Mesenchymal stem cell (in vitro differentiated cells and primary cell): ENCODE results near the gene ERC2.
A peak's percentile ranks its signal among the peaks of the same experiment; 100 is the strongest.

Experiments used
- DNase-seq: peaks from one replicate; pipeline ENCODE4 v3.0.0-alpha.2; 2013
- H2AFZ ChIP-seq: one replicate; pipeline ENCODE4 v1.6.1; 2013; ENCODE audit warnings: low read depth, mild to moderate bottlenecking, control low read depth, inconsistent platforms, low read length, moderate library complexity
- H2AK5ac ChIP-seq: 2 replicates; pipeline ENCODE4 v1.6.1; 2013; ENCODE audit warnings: low read length, moderate library complexity, mild to moderate bottlenecking, inconsistent platforms; ENCODE audit not compliant: severe bottlenecking
- H2BK120ac ChIP-seq: one replicate; pipeline ENCODE4 v1.6.1; 2013; ENCODE audit warnings: low read depth, mild to moderate bottlenecking, inconsistent platforms, low read length, moderate library complexity
- H2BK12ac ChIP-seq, 2 experiments: one replicate each; pipeline ENCODE4 v1.6.1; 2013; ENCODE audit warnings: inconsistent platforms in 2 of 2, low read length in 2 of 2, mild to moderate bottlenecking in 2 of 2, moderate library complexity in 2 of 2, control low read depth in 1 of 2
- H2BK15ac ChIP-seq: one replicate; pipeline ENCODE4 v1.6.1; 2013; ENCODE audit warnings: mild to moderate bottlenecking, low read depth, inconsistent platforms; ENCODE audit not compliant: poor library complexity, severe bottlenecking
- H2BK5ac ChIP-seq: 2 replicates; pipeline ENCODE4 v1.6.1; 2013; ENCODE audit warnings: low read depth, mild to moderate bottlenecking, low read length, control low read depth, inconsistent platforms; ENCODE audit not compliant: poor library complexity, severe bottlenecking
- H3K14ac ChIP-seq, 2 experiments: one replicate each; pipeline ENCODE4 v1.6.1; 2013; ENCODE audit warnings: inconsistent platforms in 2 of 2, low read length in 2 of 2, control low read depth in 1 of 2, mild to moderate bottlenecking in 1 of 2, moderate library complexity in 1 of 2
- H3K18ac ChIP-seq, 2 experiments: one replicate each; pipeline ENCODE4 v1.6.1; 2013; ENCODE audit warnings: inconsistent platforms in 2 of 2, low read length in 2 of 2, control low read depth in 1 of 2, low read depth in 1 of 2, mild to moderate bottlenecking in 1 of 2
- H3K23ac ChIP-seq, 2 experiments: one replicate each; pipeline ENCODE4 v1.6.1; 2013; ENCODE audit warnings: inconsistent platforms in 2 of 2, low read length in 2 of 2, mild to moderate bottlenecking in 2 of 2, moderate library complexity in 2 of 2, control low read depth in 1 of 2
- H3K27ac ChIP-seq: 2 replicates; pipeline ENCODE4 v1.5.1; 2013; ENCODE audit warnings: mild to moderate bottlenecking, moderate library complexity, low read length, control low read depth, inconsistent platforms; ENCODE audit not compliant: poor library complexity, severe bottlenecking
- H3K27me3 ChIP-seq, 2 experiments: 2 replicates each; pipeline versions ENCODE4 v1.6.1 to v1.7.0; 2013; ENCODE audit warnings: low read length in 2 of 2, mild to moderate bottlenecking in 2 of 2, moderate library complexity in 2 of 2, control low read depth in 1 of 2, inconsistent platforms in 1 of 2; ENCODE audit not compliant: control insufficient read depth in 1 of 2, insufficient read depth in 1 of 2
- H3K36me3 ChIP-seq, 2 experiments: 2 replicates each; pipeline versions ENCODE4 v1.6.1 to v1.7.0; 2013; ENCODE audit warnings: low read length in 2 of 2, control low read depth in 1 of 2, inconsistent platforms in 1 of 2, low read depth in 1 of 2, mild to moderate bottlenecking in 1 of 2; ENCODE audit not compliant: insufficient read depth in 2 of 2, control insufficient read depth in 1 of 2
- H3K4ac ChIP-seq, 2 experiments: one replicate each; pipeline ENCODE4 v1.6.1; 2013; ENCODE audit warnings: inconsistent platforms in 2 of 2, low read length in 2 of 2, mild to moderate bottlenecking in 2 of 2, moderate library complexity in 2 of 2, control low read depth in 1 of 2, low read depth in 1 of 2
- H3K4me1 ChIP-seq: 2 replicates; pipeline ENCODE4 v1.6.1; 2013; ENCODE audit warnings: low read depth, low read length, control low read depth; ENCODE audit not compliant: control insufficient read depth, insufficient read depth
- H3K4me2 ChIP-seq: 2 replicates; pipeline ENCODE4 v1.6.1; 2013; ENCODE audit warnings: low read length, mild to moderate bottlenecking, inconsistent platforms; ENCODE audit not compliant: poor library complexity, severe bottlenecking
- H3K4me3 ChIP-seq, 2 experiments: 2 replicates each; pipeline versions ENCODE4 v1.5.1 to v1.7.0; 2013; ENCODE audit warnings: low read length in 2 of 2, mild to moderate bottlenecking in 2 of 2, control low read depth in 1 of 2, low read depth in 1 of 2; ENCODE audit not compliant: insufficient read depth in 1 of 2
- H3K79me1 ChIP-seq: replicated peaks from 2 replicates; pipeline ENCODE4 v1.6.1; 2013; ENCODE audit warnings: mild to moderate bottlenecking, control low read depth, low read length, inconsistent platforms; ENCODE audit not compliant: poor library complexity, severe bottlenecking
- H3K9ac ChIP-seq: 2 replicates; pipeline ENCODE4 v1.7.0; 2013; ENCODE audit warnings: mild to moderate bottlenecking, low read length, moderate library complexity
- H3K9me3 ChIP-seq: 2 replicates; pipeline ENCODE4 v1.7.0; 2013; ENCODE audit warnings: mild to moderate bottlenecking, low read length; ENCODE audit not compliant: control insufficient read depth
- H4K8ac ChIP-seq: one replicate; pipeline ENCODE4 v1.6.1; 2013; ENCODE audit warnings: inconsistent platforms, mild to moderate bottlenecking, low read length, moderate library complexity
- H4K91ac ChIP-seq: one replicate; pipeline ENCODE4 v1.6.1; 2013; ENCODE audit warnings: mild to moderate bottlenecking, low read length, inconsistent platforms
- WGBS: methylation state at CpG from one replicate; pipeline ENCODE4 v1.1.7; 2013; ENCODE audit warnings: mixed read lengths; 5-methylcytosine and 5-hydroxymethylcytosine counted together

Gene ERC2

GRCh38 chr3:56467801-56468183 lies 475 bp downstream of the ERC2 start:
- no peak overlapping the region for H3K4ac ChIP-seq
- no peak overlapping the region for H3K27ac ChIP-seq
- no peak overlapping the region for H2BK12ac ChIP-seq
- peak overlapping the region; percentile 65 to 70 for H3K4me3 ChIP-seq
- peak overlapping the region; percentile 99 for H3K4me2 ChIP-seq
- H3K23ac ChIP-seq: no peak overlapping the region
- no peak overlapping the region for H2BK15ac ChIP-seq
- H3K9me3 ChIP-seq: no peaks in the 10 kb centered on the region
- no peak for DNase-seq
- H2BK120ac ChIP-seq: no peak overlapping the region
- H2AK5ac ChIP-seq: no peak overlapping the region
- no peak overlapping the region for H3K9ac ChIP-seq
- H4K91ac ChIP-seq: no peak overlapping the region
- H3K79me1 ChIP-seq: no peaks in the 10 kb centered on the region
- H3K14ac ChIP-seq: no peak overlapping the region
- no peaks in the 10 kb centered on the region for H3K36me3 ChIP-seq
- 4% methylated on average over 13 of the region's 28 CpGs for WGBS
- H3K18ac ChIP-seq: no peak overlapping the region
- H4K8ac ChIP-seq: no peak overlapping the region
- peaks cover 8% of the 10 kb centered on the region for H3K4me1 ChIP-seq
- H2BK5ac ChIP-seq: no peak overlapping the region
- H3K27me3 ChIP-seq: peaks cover 4 to 43% of the 10 kb centered on the region in 2 experiments
- H2AFZ ChIP-seq: no peak overlapping the region

- Histone ChIP-seq H3K27ac (no peak overlapping the region), H3K4ac (no peak overlapping the region), H2BK120ac (no peak overlapping the region), H4K91ac (no peak overlapping the region), H3K4me2 (peak overlapping the region; percentile 99), H2AFZ (no peak overlapping the region), H4K8ac (no peak overlapping the region), H3K4me3 (peak overlapping the region; percentile 19 to 65), H3K14ac (no peak overlapping the region), H3K18ac (no peak overlapping the region), H3K4me1 (peaks cover 8% of the 10 kb centered on the region), H2BK5ac (no peak overlapping the region), H2AK5ac (no peak overlapping the region), H3K23ac (no peak overlapping the region), H3K27me3 (peaks cover 4 to 46% of the 10 kb centered on the region in 2 experiments), H2BK15ac (no peak overlapping the region), H3K79me1 (no peaks in the 10 kb centered on the region), H2BK12ac (no peak overlapping the region), H3K9me3 (no peaks in the 10 kb centered on the region), H3K36me3 (no peaks in the 10 kb centered on the region), H3K9ac (no peak overlapping the region)
- 0% methylated on average over 13 of the region's 14 CpGs for WGBS
- peak; percentile 71 for DNase-seq
Observed at GRCh38 chr3:56467108-56467507, 1.2 kb downstream of the ERC2 start.

- H3K27ac ChIP-seq: no peak overlapping the region
- H3K36me3 ChIP-seq: no peaks in the 10 kb centered on the region
- DNase-seq: no peak
- H3K4me3 ChIP-seq: no peak overlapping the region
- no peaks in the 10 kb centered on the region for H3K9me3 ChIP-seq
- no peak overlapping the region for H2BK120ac ChIP-seq
- H3K9ac ChIP-seq: no peak overlapping the region
- H4K91ac ChIP-seq: no peak overlapping the region
- H4K8ac ChIP-seq: no peak overlapping the region
- H3K14ac ChIP-seq: no peak overlapping the region
- WGBS: 92% methylated on average over 3 of the region's 3 CpGs
- H3K4ac ChIP-seq: no peak overlapping the region
- H2BK12ac ChIP-seq: no peak overlapping the region
- no peak overlapping the region for H3K4me2 ChIP-seq
- no peak overlapping the region for H2BK5ac ChIP-seq
- H2BK15ac ChIP-seq: no peak overlapping the region
- no peaks in the 10 kb centered on the region for H3K79me1 ChIP-seq
- H2AK5ac ChIP-seq: no peak overlapping the region
- H3K4me1 ChIP-seq: no peaks in the 10 kb centered on the region
- no peak overlapping the region for H2AFZ ChIP-seq
- no peak overlapping the region for H3K18ac ChIP-seq
- H3K27me3 ChIP-seq: peaks cover 0 to 28% of the 10 kb centered on the region in 2 experiments
- no peak overlapping the region for H3K23ac ChIP-seq
Observed at GRCh38 chr3:56459719-56460118, 8.5 kb downstream of the ERC2 start.

DNA sequence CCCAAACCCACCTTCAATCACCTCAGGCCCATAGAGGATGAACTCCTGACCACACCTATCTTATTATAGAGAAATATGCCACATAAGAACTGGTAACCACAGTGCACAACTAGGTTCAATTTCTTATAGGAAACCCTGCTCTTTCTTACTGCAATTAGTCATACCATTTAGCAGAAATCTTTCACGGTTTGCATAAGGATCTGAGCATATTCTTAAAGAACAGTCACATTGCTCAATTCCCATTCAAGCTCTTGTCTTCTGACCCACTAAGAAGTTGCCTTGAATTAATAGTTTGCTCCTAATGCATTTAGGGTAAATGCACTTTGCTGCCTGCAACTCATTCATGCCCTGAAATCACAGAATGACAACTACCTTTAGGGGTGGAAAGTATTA lies 9.2 kb downstream of the ERC2 start:
- Histone ChIP-seq H4K91ac (no peak overlapping the region), H3K4me2 (no peak overlapping the region), H3K23ac (no peak overlapping the region), H3K18ac (no peak overlapping the region), H3K4me3 (no peak overlapping the region), H3K4me1 (no peaks in the 10 kb centered on the region), H2BK120ac (no peak overlapping the region), H3K27ac (no peak overlapping the region), H2AFZ (no peak overlapping the region), H3K4ac (no peak overlapping the region), H3K14ac (no peak overlapping the region), H3K9me3 (no peaks in the 10 kb centered on the region), H2BK12ac (no peak overlapping the region), H2BK5ac (no peak overlapping the region), H4K8ac (no peak overlapping the region), H3K36me3 (no peaks in the 10 kb centered on the region), H3K9ac (no peak overlapping the region), H3K79me1 (no peaks in the 10 kb centered on the region), H3K27me3 (peaks cover 0 to 24% of the 10 kb centered on the region in 2 experiments), H2AK5ac (no peak overlapping the region), H2BK15ac (no peak overlapping the region)
- no peak for DNase-seq
- 75% methylated on average over 1 of the region's 1 CpG for WGBS
